SK-N-MC (cell line): Measurements from ENCODE around the gene ACTG1.

Experiments
- EZH2 ChIP-seq: fragments of 200-600 bp; sonication (generic); IDR thresholded peaks from one replicate; pipeline ENCODE4 v1.6.1; 2017; ENCODE audit warnings: antibody characterized with exemption
- POLR2AphosphoS5 ChIP-seq: IDR thresholded peaks from 2 replicates; pipeline ENCODE4 v1.6.1; 2012; ENCODE audit warnings: mild to moderate bottlenecking, low read depth, low read length, borderline replicate concordance

DNA sequence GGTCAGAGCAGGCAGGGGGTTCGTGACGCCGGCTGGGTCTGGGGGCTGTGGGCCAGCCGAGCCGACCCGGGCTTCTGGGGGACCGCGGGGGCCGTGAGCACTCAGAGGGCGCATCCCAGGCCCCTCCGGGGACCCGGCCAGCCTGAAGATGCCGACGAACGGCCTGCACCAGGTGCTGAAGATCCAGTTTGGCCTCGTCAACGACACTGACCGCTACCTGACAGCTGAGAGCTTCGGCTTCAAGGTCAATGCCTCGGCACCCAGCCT, 15.7 kb upstream of the ACTG1 start:
- no peak for TF ChIP-seq POLR2AphosphoS5
- no peak for TF ChIP-seq EZH2
